Stimulated activated CD4-positive, alpha-beta T cell treated with anti-CD3 and anti-CD28 coated beads, Interleukin-15, amount 100 ng/mL, for 48 hours (primary cell): ENCODE results near the gene STOML1.
"Not testable (repeated sequence)": the region's sequence is repeated elsewhere in the genome, so short reads cannot be mapped to it uniquely, and the experiment has no call there.

ENCODE experiments used
- DNase-seq, 2 donors: peaks; one replicate each; pipeline ENCODE4 v3.0.0-alpha.2; 2020; ENCODE audit warnings: low read depth in 2 of 2

The STOML1 gene

GRCh38 chr15:73962433-73962832 is 29.7 kb downstream of the STOML1 start:
- no peak for DNase-seq

- DNase-seq: not testable (repeated sequence)
Observed at GRCh38 chr15:73960472-73961070, 31.5 kb downstream of the STOML1 start.

- no peak for DNase-seq
Observed at GRCh38 chr15:73959801-73960200, 32.3 kb downstream of the STOML1 start.

DNA sequence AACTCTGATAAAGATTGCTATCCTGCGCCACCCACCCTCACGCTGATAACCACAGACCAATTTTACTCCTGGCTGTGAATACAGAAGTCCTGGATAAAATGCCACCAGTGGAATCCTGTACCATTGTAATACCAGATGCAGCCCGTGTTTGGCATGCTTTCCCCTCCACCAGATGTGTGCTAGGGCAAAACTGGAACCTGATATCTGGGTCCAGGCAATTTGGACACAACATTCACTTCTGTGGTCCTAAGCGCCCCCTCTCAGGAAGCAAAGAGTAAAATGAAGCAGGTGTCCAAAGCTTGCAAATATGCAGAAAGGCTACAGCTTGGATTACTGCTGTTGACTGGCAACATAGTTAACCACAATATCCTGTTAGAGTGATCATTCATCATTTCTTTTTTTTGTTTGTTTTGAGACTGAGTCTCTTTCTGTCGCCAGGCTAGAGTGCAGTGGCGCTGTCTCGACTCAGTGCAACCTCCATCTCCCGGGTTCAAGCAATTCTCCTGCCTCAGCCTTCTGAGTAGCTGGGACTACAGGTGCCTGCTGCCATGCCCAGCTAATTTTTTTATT is 33.0 kb downstream of the STOML1 start:
- no peak for DNase-seq

- DNase-seq: no peak
Observed at GRCh38 chr15:73957785-73958184, 34.3 kb downstream of the STOML1 start.

- no peak for DNase-seq
Observed at GRCh38 chr15:73957276-73957675, 34.8 kb downstream of the STOML1 start.

DNA sequence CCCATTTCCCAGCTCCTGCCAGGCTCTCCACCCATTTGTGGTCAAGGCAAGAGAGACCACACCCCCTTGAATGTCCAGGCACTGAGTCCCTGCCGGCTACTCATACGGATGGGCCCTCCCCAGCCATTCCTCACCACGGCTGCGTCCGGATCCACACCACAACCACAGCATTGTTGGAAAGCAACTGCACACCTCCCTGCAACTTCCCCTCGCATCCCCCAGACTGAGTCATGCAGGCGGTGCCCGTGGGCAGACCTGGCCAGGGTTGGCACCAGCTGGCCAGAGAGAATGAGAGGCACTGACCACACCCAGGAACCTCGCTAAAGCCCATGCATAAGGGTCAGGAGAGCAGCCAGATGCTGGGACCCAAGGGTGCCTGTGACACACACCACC is 35.4 kb downstream of the STOML1 start:
- no peak for DNase-seq

GRCh38 chr15:73955861-73956742 is 36.0 kb downstream of the STOML1 start:
- no peak for DNase-seq

DNA sequence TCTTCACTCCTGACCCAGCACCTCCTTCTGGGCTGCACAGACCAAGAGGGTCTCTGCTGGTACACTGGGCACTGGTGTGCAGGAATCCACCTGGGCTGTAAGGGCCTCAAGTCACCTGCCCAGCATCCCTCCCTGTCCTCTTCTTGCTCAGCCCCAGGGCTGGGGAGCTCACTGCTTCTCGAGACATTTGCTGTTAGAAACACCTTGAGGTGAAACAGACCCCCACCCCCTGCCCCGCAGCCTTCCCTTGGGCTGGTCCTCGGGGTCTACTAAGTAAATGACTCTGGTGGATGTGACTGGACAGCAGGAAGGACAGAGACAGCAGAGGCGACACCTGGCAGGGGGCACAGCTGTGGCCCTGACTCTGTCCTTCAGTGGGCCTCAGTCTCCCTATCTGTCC is 36.8 kb downstream of the STOML1 start:
- no peak for DNase-seq

GRCh38 chr15:73954188-73955145 is 37.6 kb downstream of the STOML1 start:
- DNase-seq: no peak

- DNase-seq: no peak
Observed at GRCh38 chr15:73952913-73953750, 39.0 kb downstream of the STOML1 start.

DNA sequence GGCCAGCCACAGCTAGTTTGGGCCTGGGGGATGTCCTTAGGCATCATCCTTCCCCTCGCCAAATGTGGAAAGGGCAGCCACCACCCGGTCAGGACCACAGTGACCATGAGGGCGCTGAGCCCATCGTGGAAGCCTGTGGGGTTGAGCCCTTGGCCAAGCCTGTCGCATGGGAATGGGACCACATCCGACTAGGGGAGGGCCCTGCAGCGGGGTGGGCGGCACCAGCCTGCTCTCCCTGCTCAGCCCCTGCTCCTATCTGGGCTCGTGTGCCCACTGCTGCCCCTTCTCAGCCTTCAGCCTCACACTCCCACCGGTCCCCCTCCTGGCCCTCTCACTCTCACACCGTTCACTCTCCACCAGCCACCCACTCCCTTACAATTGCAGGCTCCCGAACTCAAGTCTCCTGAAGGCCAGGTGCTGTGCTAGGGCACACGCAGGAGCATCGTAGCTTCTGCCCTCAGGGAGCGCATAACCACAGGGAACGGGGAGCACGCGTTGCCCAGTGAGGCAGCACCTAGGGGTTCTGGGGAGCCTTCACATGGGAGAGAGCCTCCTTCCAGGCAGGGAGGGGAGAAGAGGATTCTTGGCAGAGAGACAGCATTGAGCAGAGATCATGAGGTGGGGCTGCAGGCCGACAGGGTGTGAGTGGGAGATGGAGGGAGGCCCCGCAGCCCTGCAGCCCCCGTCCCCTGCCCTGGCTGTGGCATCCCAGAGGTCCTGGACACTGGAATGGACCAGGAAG is 39.8 kb downstream of the STOML1 start:
- no peak for DNase-seq

GRCh38 chr15:73951601-73952000 is 40.5 kb downstream of the STOML1 start:
- no peak for DNase-seq

GRCh38 chr15:73950831-73951561 is 41.1 kb downstream of the STOML1 start:
- DNase-seq: peak in 1 of 2 donors; percentile 54

GRCh38 chr15:73950479-73950830 is 41.6 kb downstream of the STOML1 start:
- no peak for DNase-seq

DNA sequence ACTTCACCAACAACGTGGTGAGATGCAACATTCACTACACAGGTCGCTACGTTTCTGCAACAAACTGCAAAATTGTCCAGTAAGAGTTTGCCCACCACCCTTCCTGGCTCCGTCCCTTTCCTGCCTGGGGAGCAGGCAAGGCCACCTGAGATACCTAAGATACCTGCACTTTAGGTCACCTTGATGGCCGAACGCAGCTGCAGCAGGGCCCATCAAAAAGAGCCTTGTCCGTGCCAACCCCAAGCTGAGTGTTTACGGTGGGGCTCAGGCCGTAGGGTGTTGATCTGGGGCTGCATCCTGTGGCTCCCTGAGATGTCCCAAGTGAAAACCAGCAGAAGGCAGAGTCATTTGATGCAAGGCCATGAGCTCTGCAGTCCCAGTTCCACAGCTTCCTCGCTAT is 42.6 kb downstream of the STOML1 start:
- no peak for DNase-seq

DNA sequence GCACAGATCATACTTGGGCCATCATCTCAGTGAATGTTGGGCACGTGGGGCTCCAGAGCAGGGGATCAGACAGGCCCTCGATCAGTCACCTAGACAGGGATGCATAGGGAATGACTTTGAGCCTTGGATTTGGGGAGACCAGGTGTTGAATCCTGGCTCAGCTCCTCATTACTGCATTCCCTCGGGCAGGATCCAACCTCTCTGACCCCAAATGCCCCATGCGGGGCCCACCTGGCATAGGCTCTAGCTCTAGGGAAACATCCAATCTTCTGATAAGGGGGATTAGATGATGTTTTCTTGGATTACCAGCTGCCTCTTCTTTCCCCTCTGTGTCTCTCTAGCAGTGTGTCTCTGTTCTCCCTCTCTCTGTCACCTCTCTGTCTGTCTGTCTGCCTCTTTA is 43.1 kb downstream of the STOML1 start:
- DNase-seq: no peak

DNA sequence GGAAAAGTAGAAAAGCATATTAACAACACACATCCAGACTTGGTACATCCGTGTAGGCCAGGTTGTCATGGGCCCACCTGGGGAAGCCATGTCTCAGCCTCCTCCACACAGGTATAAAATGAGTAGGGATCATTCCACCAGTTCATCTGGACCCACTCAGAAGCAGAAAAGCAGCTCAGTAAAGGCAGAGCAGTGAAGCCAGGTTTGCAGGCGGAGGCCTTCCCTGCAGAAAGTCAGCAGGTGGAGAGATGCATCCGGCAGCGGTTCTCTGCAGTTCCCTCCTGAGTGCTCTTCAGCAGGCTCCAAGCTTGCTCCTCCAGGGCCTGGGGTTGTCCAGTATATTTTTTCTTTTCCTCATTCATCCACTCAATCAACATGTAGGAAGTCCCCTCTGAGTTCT is 43.7 kb downstream of the STOML1 start:
- no peak for DNase-seq

- no peak for DNase-seq
Observed at GRCh38 chr15:73947651-73948050, 44.4 kb downstream of the STOML1 start.
